Liver (tissue), 3 donors: ENCODE results near the gene BTBD7.

Experiments
- CTCF ChIP-seq: fragments of 150-350 bp; IDR thresholded peaks from 2 replicates; pipeline ENCODE4 v1.5.1; 2017; ENCODE audit warnings: improper control_type of control experiment, low read depth, low read length; ENCODE audit not compliant: missing input control
- GABPA ChIP-seq, 2 donors: IDR thresholded peaks in 1 of 2; conservative IDR thresholded peaks in 1 of 2; 2 replicates each; pipeline ENCODE4 v1.6.1; 2016; ENCODE audit warnings: antibody characterized with exemption in 2 of 2, mild to moderate bottlenecking in 1 of 2, moderate library complexity in 1 of 2
- JUND ChIP-seq, 2 donors: IDR thresholded peaks; 2 replicates each; pipeline ENCODE4 v1.6.1; 2016; ENCODE audit warnings: antibody characterized with exemption in 2 of 2
- MAX ChIP-seq: IDR thresholded peaks from 2 replicates; pipeline ENCODE4 v1.6.1; 2016; ENCODE audit warnings: antibody characterized with exemption
- RAD21 ChIP-seq, 2 donors: IDR thresholded peaks; 2 replicates each; pipeline ENCODE4 v1.6.1; 2016; ENCODE audit warnings: antibody characterized with exemption in 2 of 2, mild to moderate bottlenecking in 2 of 2
- REST ChIP-seq: IDR thresholded peaks from 2 replicates; pipeline ENCODE4 v1.6.1; 2016; ENCODE audit warnings: antibody characterized with exemption, mild to moderate bottlenecking
- TAF1 ChIP-seq: conservative IDR thresholded peaks from 2 replicates; pipeline ENCODE4 v1.6.1; 2016; ENCODE audit warnings: antibody characterized with exemption, mild to moderate bottlenecking
- donor health status: healthy.
- donor health status: healthy.

- TF ChIP-seq CTCF: no peak
- no peak for TF ChIP-seq TAF1
- TF ChIP-seq MAX: no peak
- TF ChIP-seq GABPA (IDR thresholded peaks at IDR 0.05 in 1 of 2, conservative IDR thresholded peaks at IDR 0.05 in 1 of 2): no peak
- no peak for TF ChIP-seq REST
- TF ChIP-seq JUND (IDR thresholded peaks at IDR 0.05): no peak
- TF ChIP-seq RAD21 (IDR thresholded peaks at IDR 0.05): no peak
These were observed 65.6 kb downstream of the BTBD7 start for GRCh38 chr14:93267149-93267711.
